Thoracic aorta (tissue), 2 donors: ENCODE measurements around the gene STRA6. TPM values are rescaled to one million over a fixed set of nuclear protein-coding genes. Genes with fewer than 3 reads are reported as not detected.
"Not testable (repeated sequence)": the region's sequence is repeated elsewhere in the genome, so short reads cannot be mapped to it uniquely, and the experiment has no call there.

Source experiments
- ATAC-seq: fragments of 150-250 bp; one replicate; pipeline ENCODE4 v1.8.0; 2017; ENCODE audit warnings: low read depth; ENCODE audit not compliant: insufficient number of reproducible peaks, low FRiP score
- DNase-seq: peaks from one replicate; pipeline ENCODE4 v3.0.0-alpha.2; 2020; ENCODE audit warnings: low spot score
- H3K27ac ChIP-seq, 2 donors: fragments of 200-600 bp; sonication (generic); 1 replicate in 1 of 2; 2 replicates in 1 of 2; pipeline ENCODE4 v1.5.1; 2016; ENCODE audit warnings: mild to moderate bottlenecking in 2 of 2, moderate library complexity in 2 of 2
- H3K27me3 ChIP-seq: fragments of 200-600 bp; sonication (generic); replicated peaks from 2 replicates; pipeline ENCODE4 v1.6.0; 2016; ENCODE audit warnings: mild to moderate bottlenecking; ENCODE audit not compliant: insufficient read depth
- H3K36me3 ChIP-seq: fragments of 200-600 bp; sonication (generic); one replicate; pipeline ENCODE4 v1.5.1; 2016
- H3K4me1 ChIP-seq, 2 donors: fragments of 200-600 bp; sonication (generic); 1 replicate in 1 of 2; 2 replicates in 1 of 2; pipeline versions ENCODE4 v1.5.1 to v1.6.0; 2016; ENCODE audit warnings: low read depth in 2 of 2, mild to moderate bottlenecking in 1 of 2; ENCODE audit not compliant: control insufficient read depth in 1 of 2
- H3K4me3 ChIP-seq: fragments of 200-600 bp; sonication (generic); 2 replicates; pipeline ENCODE4 v1.5.1; 2016; ENCODE audit warnings: mild to moderate bottlenecking
- H3K9me3 ChIP-seq: fragments of 200-600 bp; sonication (generic); 2 replicates; pipeline ENCODE4 v1.5.1; 2016
- total RNA-seq, 2 donors: library from RNA; depleted of rRNA; stranded (reverse); fragments of >200 nt; gene quantifications; one replicate each; pipeline versions ENCODE4 v1.1.0 to v1.2.3, GENCODE V29; 2016
- TF ChIP-seq, protein P1 (sequence below): fragments of 200-600 bp; sonication (generic); IDR thresholded peaks from one replicate; pipeline ENCODE4 v1.5.1; 2019; ENCODE audit warnings: antibody characterized with exemption

STRA6 gene
- total RNA-seq, 2 donors from 2014 or later: 0.28 TPM; not detected in 1

DNA sequence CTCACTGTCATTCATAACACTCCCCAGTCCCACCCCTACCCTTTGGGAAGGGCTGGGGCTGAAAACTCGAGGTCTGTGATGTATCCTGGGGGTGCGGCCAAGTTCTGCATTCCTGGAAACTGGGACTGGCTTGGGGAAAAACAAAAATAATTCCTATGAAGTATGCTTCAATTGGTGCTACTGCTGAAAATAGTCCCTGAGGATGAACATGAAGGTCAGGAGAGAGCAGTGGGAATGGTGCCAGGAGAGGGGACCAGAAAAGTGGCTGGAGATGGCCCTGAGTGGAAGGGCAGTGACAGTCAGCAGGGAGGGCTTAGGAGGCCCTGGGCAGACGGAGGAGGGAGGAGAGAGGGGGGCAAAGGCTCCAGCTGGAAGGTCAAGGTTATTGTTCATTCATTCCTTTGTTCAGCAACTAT is 33.9 kb downstream of the STRA6 start:
- ATAC-seq (no peak), DNase-seq (no peak)
- Histone ChIP-seq H3K9me3 (no peaks in the 10 kb centered on the region), H3K27ac (no peak overlapping the region), H3K4me3 (no peak overlapping the region), H3K27me3 (no peaks in the 10 kb centered on the region), H3K4me1 (peaks cover 4 to 25% of the 10 kb centered on the region in 2 donors), H3K36me3 (no peaks in the 10 kb centered on the region)
- TF ChIP-seq, protein P1, sequence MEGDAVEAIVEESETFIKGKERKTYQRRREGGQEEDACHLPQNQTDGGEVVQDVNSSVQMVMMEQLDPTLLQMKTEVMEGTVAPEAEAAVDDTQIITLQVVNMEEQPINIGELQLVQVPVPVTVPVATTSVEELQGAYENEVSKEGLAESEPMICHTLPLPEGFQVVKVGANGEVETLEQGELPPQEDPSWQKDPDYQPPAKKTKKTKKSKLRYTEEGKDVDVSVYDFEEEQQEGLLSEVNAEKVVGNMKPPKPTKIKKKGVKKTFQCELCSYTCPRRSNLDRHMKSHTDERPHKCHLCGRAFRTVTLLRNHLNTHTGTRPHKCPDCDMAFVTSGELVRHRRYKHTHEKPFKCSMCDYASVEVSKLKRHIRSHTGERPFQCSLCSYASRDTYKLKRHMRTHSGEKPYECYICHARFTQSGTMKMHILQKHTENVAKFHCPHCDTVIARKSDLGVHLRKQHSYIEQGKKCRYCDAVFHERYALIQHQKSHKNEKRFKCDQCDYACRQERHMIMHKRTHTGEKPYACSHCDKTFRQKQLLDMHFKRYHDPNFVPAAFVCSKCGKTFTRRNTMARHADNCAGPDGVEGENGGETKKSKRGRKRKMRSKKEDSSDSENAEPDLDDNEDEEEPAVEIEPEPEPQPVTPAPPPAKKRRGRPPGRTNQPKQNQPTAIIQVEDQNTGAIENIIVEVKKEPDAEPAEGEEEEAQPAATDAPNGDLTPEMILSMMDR: no peak

- Histone ChIP-seq H3K4me3 (no peak overlapping the region), H3K27ac (no peak overlapping the region), H3K9me3 (no peaks in the 10 kb centered on the region), H3K4me1 (peaks cover 4 to 17% of the 10 kb centered on the region in 2 donors), H3K27me3 (no peaks in the 10 kb centered on the region), H3K36me3 (no peaks in the 10 kb centered on the region)
- DNase-seq (no peak), ATAC-seq (no peak)
- TF ChIP-seq, protein P1: no peak
Observed at GRCh38 chr15:74167891-74168331, 34.7 kb downstream of the STRA6 start.

DNA sequence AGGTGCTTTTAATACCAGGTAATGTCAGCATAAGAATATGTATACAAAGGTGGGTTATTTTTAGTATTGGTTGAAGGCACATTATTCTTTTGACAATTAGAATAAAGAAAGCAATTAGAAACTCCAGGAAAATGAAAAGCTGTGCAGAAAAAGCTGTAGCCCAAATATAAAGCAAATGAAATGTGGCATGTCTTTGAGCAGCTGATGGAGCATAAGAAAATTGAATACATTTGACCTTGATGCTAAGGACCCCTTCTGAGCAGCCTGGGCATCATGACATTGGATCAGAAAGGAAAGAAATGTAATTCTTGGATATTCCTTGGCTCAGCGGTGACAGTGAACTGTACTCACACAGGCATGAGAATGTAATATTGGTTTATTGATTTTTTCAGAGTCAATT is 37.1 kb downstream of the STRA6 start:
- no peaks in the 10 kb centered on the region for H3K36me3 ChIP-seq
- ATAC-seq (no peak), DNase-seq (no peak)
- H3K4me3 ChIP-seq: no peak overlapping the region
- H3K27ac ChIP-seq: no peak overlapping the region
- TF ChIP-seq, protein P1: no peak
- no peaks in the 10 kb centered on the region for H3K27me3 ChIP-seq
- no peaks in the 10 kb centered on the region for H3K9me3 ChIP-seq
- peaks cover 0 to 9% of the 10 kb centered on the region in 2 donors for H3K4me1 ChIP-seq

DNA sequence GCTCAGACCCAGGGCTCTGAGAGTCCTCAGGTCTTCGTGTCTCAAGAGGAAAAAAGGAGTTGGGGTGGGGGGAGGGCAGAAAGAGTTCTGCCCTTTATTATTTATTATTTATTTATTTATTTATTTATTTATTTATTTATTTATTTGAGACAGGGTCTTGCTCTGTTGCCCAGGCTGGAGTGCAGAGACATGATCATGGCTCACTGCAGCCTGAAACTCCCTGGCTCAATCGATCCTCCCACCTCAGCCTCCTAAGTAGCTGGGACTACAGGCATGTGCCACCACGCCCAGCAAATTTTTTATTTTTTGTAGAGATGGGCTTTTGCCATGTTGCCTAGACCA is 40.4 kb downstream of the STRA6 start:
- DNase-seq, H3K36me3 ChIP-seq, H3K9me3 ChIP-seq, ATAC-seq, H3K27ac ChIP-seq, H3K27me3 ChIP-seq, H3K4me3 ChIP-seq: not testable (repeated sequence)
- H3K4me1 ChIP-seq: peaks cover 7 to 26% of the 10 kb centered on the region in 2 donors

DNA sequence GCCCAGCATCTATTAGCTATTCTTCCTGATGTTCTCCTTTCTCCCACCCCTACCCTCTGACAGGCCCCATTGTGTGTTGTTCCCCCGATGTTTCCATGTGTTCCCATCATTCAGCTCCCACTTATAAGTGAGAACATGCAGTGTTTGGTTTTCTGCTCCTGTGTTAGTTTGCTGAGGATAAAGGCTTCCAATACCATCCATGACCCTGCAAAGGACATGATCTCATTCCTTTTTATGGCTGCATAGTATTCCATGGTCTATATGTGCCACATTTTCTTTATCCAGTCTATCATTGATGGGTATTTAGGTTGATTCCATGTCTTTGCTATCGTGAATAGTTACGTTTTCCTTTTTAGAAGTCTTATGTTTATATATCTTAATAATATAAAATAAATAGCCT is 42.2 kb downstream of the STRA6 start:
- not testable (repeated sequence) for ATAC-seq

DNA sequence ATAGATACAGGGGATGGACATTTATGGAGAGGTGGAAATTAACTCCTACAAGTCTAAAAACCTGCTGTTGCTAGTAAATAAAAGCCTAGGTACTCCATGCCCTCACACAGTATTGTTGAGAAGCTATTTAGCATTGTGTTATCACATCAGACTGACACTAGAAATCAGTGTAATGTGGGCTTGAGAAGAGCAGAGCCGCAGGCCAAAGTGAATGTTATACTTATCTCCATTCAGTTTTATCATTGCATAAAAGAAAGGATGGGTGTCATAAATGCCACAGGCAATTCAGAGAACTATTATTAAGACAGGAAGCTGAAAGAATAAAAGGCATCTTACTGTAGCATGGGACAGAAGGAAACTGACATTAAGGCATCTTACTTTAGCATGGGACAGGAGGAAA is 42.8 kb downstream of the STRA6 start:
- peaks cover 10 to 38% of the 10 kb centered on the region in 2 donors for H3K4me1 ChIP-seq
- H3K36me3 ChIP-seq: no peaks in the 10 kb centered on the region
- H3K27ac ChIP-seq: no peak overlapping the region
- ATAC-seq (no peak), DNase-seq (no peak)
- H3K4me3 ChIP-seq: no peak overlapping the region
- H3K27me3 ChIP-seq: no peaks in the 10 kb centered on the region
- no peaks in the 10 kb centered on the region for H3K9me3 ChIP-seq
- TF ChIP-seq, protein P1: no peak

More for the DNA sequence above, 42.2 kb downstream of the STRA6 start:
- not testable (repeated sequence) for DNase-seq, H3K27ac ChIP-seq, H3K27me3 ChIP-seq, H3K9me3 ChIP-seq, H3K4me3 ChIP-seq, H3K36me3 ChIP-seq
- H3K4me1 ChIP-seq: peaks cover 10 to 38% of the 10 kb centered on the region in 2 donors
